HG03103 (cell line): ENCODE results near the gene KCNQ5.
A peak's percentile ranks its signal among the peaks of the same experiment; 100 is the strongest.

Source experiments
- ATAC-seq: cut with Tn5 transposase; IDR thresholded peaks from one replicate; pipeline ENCODE4 v1.9.1; 2021; ENCODE audit warnings: low read depth; ENCODE audit not compliant: unreplicated experiment

Gene KCNQ5

DNA sequence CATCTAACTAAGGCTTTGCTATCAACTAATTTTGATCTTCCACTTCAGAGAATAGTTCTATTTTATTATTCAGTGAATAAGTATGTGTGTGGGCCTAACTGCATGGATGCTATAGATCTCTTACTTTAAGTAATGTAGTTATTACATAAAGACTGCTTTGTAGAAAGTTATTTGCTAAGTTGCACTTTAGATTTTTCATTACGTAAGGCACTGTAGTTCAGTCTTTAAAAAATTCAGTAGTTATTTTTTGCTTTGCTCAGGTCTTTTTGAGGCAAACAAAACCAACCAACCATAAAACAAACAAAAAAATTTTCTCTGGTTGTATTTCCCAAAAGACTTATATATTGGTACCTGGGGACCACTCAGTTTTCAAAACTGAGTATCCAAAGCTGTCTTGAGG, 53.0 kb downstream of the KCNQ5 start:
- no peak for ATAC-seq

DNA sequence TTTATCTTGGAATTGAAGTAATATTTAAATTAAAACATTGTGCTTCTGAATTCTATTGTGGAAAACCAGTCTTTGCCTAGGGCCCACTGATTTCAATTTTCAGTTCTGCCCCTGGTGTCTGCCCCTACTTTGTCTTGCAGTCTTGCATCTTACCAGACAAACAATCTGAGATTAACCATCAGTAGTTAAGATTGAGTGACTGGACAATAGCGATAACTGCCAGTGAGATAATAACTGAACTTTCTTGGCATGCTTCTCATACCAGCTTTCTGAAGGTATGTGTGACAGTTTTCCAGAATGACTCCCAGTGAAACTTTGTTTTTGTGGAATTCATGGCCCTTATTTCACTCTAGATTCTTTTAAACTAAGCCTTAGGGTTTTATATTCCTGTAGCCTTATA, 53.5 kb downstream of the KCNQ5 start:
- no peak for ATAC-seq

DNA sequence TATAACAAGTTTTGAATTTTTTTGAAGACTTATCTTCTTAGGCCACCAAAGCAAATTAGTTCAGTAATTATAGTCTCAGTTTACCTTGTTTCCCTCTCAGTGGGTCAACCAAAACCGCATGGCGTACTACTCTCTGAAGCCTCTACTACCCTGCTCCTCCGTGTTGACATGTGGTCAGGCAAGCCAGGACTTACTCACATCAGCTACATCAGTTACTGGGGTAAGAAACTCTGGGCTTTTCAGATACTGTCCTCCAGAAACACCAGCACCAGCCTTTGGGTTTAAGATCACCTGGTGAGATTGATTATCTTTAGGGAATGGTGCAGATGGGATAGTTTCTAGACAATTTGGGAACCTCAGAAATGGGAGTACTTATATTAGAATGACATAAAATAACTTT, 55.1 kb downstream of the KCNQ5 start:
- no peak for ATAC-seq

DNA sequence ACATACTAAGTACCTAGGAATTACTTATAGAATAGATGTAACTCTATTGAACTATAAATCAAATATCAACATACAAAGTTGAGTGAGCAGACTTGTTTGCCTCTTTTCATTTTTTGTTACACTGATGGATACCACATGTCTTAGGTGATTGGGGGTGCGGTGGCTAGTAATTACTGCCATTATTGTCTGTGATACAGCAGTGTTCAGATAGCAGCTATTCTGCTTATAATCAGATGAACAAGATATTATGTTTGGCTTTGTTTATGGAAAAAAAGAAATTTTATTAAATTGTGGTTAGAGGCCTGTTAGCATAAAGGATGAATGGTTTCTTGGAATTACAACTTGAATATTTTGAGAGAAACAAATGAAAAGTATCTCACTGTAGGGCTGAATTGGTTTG, 55.9 kb downstream of the KCNQ5 start:
- ATAC-seq, result no peak

DNA sequence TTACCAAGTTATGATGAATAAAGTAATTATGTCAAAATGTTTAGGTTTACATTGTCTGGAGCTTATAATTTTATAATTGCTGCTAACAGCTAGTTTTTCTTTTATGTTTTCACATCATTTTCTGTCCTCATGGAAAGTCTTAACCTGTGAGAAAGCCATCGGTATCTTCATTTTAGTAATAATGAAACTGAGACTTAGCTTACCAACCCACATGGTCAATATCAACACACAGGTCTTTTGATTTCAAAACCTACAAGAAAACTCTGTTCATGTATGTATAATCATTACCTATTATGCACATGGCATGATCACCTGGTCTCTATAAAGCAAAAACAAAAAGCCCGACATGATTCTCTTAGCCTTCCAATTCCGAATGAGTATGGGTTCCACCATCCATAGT, 61.9 kb downstream of the KCNQ5 start:
- ATAC-seq, result peak; percentile 88

DNA sequence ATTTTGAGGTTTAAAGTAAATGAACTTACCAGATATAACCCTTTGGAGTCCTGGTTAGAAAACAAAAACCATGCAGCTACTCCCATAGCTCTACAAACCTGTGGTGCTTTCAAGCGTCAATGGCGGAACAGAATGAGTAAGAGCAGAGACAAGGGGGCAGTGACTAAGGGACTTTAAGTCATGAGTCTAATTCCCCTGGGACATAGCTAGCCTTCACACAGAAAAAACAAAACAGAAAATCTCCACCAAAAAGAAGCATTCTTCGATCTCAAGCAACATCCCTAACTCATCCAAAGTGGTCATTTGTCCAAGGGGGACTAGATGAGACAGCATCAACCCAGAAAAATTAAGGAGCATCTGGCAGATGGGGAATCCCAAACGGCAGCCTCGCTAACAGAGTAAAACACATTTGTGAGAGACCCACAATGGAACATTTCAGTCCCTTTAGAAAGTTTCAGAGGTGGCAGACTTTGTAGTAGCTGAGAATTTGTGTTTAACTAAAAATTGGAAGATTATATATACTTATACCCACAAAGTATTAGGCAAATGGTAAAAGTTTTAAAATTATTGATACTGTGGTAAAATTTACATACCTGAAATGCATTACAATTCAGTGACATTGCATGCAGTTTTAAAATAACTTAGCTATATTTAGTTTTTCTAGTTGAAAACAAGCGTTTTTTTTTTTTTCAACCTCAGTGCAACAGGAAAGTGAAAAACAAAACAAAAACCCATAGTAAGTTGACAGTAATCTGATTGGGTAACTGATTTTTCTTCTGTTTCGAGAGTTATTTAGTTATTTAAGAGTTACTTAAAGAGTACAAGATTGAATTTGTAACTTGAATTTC, 67.5 kb downstream of the KCNQ5 start:
- ATAC-seq, result peak; percentile 88

DNA sequence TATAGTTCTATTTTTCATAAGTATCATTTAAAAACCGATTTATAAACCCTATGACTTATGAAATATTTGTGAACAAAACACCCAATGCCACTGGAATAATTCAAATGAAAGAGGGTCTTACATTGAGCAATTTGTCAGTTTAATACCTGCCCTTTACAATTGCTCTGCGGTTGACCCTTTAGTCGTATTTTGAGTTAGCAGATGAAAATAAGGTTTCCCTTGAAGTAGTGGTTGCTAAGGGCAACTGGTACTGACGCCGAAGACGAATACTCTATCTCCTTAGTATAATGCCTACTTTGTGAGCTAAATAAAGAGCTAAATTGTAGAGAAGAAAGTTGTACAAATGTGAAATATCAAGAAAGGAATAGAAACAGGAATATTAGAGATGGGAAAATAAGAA, 69.4 kb downstream of the KCNQ5 start:
- ATAC-seq, result no peak

DNA sequence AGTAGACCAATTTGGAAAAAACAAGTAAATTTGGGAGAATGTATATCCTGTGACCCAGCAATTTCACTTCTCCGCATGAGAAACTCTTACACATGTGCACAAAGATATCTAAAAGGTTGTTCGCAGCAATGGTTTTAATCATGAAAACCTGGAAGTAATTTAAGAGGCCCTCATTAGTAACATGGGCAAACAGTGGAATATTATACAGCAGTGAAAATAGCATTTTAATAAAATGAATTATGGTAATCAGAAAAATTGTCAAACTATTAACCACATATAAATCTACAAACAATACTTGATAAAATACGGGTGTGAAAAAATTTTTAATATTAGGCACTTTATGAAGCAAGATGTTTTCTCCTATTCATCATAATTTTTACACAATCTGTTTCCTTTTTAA, 74.2 kb downstream of the KCNQ5 start:
- no peak for ATAC-seq

DNA sequence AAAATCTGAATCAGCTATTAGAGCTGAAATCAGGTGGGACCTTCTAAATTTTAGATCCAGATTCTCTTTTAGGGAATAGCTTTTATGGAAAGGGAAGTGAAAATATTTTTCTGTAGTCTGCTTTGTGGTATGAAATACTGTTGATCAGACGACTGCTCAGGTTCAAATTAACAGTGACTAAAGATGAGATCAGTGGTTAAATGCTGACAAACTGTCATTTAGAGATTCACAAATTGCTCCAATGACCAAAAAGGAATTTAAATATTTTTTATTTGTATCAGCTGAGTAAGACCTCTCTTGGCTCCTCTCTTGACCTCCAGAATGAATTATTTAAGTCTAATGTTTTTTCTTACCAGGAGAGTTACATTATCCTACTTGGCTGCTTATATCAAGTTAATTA, 77.3 kb downstream of the KCNQ5 start:
- no peak for ATAC-seq

DNA sequence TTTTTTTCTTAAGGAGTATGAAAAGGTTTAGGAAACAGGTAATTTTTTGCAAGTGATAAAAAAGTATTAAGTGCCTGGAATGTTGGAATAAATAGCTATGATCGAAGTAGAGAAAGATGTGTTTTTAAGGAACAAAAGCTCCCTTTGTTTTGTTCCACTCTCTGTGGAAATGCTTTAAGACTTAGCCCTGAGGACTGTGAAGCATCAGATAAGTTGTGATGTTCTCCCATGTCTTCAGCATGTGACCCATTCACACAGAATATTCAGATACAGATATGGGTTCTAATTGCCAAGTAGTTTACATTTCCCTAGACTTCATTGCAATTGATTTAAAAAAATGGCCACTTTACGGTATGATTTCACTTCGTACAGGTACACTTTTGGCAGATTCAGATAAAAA, 80.6 kb downstream of the KCNQ5 start:
- ATAC-seq, result no peak

DNA sequence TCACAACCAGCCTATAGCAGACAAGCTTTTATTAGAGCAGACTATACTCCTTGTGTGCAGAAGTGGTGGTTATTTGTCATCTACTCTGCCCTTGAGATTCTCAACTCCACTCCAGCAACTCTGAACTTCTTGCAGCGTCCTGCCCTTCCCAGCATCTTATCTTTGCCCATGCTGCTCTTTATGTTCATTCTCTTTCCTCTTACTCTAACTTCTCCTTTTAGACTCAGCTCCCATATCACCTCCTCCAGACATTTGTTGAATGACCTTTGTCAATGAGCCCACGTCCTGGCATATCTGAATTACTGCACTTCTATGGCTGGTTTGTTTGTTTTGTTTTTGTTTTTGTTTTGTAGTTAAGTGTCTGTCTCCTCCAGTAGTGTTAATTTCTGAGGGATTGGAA, 81.2 kb downstream of the KCNQ5 start:
- ATAC-seq, result no peak

DNA sequence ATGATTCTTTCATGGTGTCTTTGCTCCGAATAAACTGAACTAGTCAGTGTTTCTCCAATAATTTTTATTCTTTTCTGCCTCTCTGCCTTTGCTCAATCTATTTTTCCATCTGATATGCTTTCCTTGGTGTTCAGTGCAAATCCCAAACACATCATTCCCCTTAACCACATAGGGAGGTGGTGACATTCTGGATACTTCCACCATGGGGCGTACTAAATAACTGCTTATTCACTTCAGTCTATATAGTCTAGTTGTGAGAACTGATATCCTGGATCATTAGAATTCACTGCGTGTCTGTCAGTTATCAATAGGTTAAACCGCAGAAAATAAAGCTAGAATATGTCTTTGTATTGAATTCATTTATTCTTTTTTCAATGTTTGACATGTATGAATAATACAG, 83.1 kb downstream of the KCNQ5 start:
- ATAC-seq, result no peak

DNA sequence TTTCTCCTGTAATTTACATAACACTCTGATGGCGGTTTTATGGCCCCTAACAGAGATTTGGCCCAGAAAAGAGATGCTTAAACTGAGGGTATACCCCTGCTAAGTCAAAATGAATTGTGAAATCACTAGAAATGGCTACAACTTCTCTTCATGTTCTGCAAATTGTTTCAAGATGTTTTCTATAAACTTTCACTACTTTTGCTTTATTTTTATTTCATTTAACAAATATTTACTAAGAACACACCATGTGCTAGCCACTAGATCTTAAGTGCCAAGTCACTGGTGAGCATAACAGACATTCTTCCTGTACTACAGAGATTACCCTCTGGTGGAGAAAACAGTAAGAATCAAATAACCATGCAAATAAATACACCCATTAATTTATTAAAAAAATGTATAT, 87.6 kb downstream of the KCNQ5 start:
- ATAC-seq, result no peak

DNA sequence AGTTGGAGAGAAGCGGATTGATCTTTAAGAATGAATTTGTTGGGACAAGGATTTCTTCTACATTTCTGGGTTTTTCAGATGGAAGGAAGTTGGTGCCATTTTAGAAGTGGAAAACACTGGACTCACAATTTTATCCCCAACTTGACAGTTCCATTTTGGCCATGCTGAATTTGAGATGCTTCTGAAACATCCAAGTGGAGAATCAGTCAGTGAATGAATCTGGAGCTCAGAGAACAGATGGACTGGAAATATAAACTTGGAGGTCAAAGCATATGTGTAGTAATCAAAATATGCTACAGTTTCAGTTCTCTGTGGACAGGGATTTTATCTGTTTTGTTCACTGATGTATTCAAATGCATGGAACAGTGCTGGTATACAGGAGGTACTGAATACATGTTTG, 89.9 kb downstream of the KCNQ5 start:
- no peak for ATAC-seq

DNA sequence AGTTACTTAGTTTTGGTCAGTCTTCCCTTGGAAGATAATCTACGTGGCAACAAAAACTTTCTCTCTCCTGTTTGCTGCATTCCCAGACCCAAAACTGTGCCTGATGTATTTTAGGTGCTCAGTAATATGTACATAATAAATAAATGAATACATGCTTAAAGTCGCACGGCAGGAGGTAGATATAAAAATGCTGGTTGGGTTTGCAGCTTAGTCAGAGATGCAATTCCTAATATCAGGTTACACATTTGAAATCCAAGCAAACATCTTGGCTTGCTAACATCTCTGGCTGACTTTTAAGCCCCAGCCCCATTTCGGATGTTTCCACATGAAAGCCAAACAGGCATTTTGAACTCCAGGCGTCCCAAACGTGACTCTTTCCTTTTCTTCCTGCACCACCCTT, 91.0 kb downstream of the KCNQ5 start:
- ATAC-seq, result no peak

DNA sequence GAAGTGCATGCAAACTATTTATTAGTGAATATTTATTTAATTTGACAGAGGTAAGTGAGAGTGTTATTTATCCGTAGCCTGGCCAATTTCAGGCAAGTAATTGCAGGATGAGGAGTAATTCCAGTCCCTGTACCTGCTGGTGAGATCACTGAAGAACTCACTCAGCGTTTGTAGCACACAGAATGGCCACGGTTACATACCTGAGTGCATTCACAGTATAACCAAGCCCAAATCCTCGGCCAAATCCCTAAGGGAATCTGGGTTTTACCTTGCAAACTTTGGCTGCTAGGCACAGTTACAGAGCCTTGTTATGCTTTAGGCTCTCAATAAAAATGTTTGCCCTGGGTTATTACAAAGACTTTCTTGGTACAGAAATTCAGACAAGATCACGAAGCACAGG, 93.3 kb downstream of the KCNQ5 start:
- no peak for ATAC-seq

DNA sequence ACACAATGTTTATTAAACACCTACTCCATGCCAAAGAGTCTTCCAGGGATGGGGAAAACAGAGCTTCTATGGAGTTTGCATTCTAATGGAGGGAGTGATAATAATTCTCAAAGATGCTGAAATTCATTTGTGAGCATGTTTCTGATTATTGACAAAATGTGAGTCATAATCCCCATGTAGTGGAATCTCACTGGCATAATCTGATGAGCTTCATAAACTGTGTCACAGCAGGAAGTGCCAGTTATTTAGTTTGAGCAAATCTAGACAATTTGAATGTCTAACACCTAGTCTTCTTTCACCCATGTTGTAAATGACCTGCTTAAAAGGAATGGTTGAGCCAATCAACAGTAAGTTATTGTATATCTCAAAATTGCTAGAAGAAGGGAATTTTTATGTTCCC, 95.1 kb downstream of the KCNQ5 start:
- no peak for ATAC-seq

DNA sequence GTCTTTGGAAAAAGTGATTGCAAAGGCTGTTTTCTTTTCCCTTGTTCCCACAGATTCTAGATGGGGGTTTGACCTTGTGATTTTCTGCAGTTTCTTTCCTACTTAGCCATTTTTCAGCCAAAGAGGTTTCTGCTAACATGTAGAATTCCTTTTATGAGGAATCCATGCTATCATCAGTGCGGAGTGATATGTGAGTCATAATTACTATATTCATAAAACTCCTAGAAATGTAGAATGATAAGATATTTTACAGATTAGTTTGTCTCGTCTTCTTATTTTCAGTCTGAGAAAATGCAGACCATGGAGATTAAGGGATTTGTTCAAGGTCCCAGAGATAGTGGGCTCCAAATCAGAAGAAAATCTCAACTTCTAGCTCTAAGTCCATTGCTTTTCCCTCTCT, 98.6 kb downstream of the KCNQ5 start:
- ATAC-seq, result no peak

DNA sequence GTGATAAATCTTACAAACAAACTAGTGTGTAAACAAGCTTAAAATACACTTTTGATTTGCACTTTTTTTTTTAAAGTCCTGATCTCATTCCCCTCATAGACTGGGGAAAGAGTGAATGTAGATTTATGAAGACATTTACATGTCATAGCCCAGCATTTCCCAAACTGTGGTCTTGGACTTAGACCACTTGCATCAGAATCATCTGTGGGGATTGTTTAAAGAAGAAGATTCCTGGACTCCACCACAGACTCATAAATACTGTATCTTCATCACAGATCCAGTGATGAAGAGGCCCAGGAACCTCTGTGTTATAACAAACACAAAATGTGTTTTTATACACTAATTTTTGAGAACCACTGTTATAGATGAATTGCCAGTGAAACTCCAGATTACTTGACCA, 99.5 kb downstream of the KCNQ5 start:
- no peak for ATAC-seq

DNA sequence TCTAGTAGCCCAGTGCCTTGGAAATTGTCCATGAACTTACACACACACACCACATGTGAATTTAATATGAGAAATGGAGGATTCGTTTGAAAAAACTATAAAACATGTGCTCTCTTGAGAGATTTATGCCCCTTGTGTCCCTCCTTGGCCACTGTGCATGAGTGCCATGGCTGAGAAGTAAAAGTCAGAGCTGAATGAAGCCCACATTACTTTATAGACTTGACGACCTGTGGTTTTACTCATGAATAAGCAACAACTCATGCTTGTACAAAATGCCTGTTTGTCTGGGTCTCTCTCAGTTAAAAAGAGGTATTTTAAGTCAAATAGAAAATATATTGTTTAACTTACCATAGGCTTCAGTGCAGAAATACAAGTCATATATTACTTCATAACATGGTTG, 102.7 kb downstream of the KCNQ5 start:
- peak; percentile 82 for ATAC-seq

DNA sequence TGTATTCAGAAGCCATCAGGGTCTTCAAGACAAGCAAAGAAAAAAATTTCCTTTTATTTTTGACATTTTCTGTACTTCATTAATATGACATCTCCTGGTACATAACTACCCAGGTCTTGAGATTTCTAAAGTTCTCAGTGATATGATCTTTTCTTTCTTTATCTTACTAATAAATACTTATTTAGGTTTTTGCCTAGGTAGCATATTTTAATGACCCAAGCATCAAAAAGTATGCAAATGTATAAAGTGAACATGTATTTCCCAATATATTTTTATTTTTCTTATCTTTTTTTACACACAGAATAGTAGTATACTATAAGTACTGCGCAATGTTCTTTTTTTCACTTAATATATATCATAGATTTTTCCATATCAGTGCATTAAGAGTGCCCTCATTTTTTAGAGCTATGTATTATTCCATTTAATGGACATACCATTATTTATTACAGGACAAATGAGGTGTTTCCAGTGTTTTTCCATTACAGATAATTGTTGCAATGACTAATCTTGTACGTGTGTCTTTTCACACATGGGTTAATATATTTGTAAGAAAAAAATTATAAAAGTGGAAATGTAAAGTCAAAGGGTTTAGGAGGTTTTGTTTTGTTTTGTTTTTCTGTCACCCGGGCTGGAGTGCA, 107.0 kb downstream of the KCNQ5 start:
- no peak for ATAC-seq

DNA sequence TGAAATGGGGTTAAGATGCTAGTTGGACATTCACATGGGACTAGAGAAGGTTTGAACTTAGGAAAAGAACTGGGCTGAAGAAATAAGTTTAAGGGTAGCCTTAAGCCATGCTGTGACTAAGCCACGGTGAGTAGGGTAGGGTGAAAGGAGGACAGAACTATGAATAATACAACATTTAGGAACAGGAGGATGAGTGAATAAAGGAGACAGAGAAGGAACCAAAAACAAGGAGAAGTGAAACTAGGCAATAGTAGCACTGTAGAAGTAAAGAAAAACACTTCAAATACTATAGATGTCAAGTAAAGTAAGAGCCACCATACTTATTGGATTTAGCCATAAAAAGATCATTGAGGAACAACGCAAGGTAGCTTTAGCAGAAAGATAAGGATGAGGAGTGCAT, 111.2 kb downstream of the KCNQ5 start:
- peak; percentile 45 for ATAC-seq
